Neural progenitor cell (in vitro differentiated cells): ENCODE measurements around the gene KCTD15. TPM values are rescaled to one million over a fixed set of nuclear protein-coding genes. Genes with fewer than 3 reads are reported as not detected.

Experiments used
- DNase-seq: peaks from one replicate; pipeline ENCODE4 v3.0.0-alpha.2; 2016; ENCODE audit warnings: low spot score
- H2AFZ ChIP-seq: fragments of 200-600 bp; sonication (generic); replicated peaks from 2 replicates; pipeline ENCODE4 v1.6.1; 2016; ENCODE audit warnings: antibody characterized with exemption
- H3F3A ChIP-seq: fragments of 200-600 bp; sonication (generic); 2 replicates; pipeline ENCODE4 v1.6.1; 2016; ENCODE audit warnings: antibody characterized with exemption, low read depth
- H3K27ac ChIP-seq: fragments of 200-600 bp; sonication (generic); 2 replicates; pipeline ENCODE4 v1.5.1; 2016; ENCODE audit warnings: mild to moderate bottlenecking
- H3K27me3 ChIP-seq: fragments of 200-600 bp; sonication (generic); 2 replicates; pipeline ENCODE4 v1.6.1; 2016; ENCODE audit warnings: mild to moderate bottlenecking, moderate library complexity
- H3K36me3 ChIP-seq: fragments of 200-600 bp; sonication (generic); 2 replicates; pipeline ENCODE4 v1.5.1; 2016
- H3K4me1 ChIP-seq: fragments of 200-600 bp; sonication (generic); 2 replicates; pipeline ENCODE4 v1.6.1; 2016; ENCODE audit warnings: mixed run types
- H3K4me2 ChIP-seq: fragments of 200-600 bp; sonication (generic); 2 replicates; pipeline ENCODE4 v1.6.1; 2016
- H3K4me3 ChIP-seq: fragments of 200-600 bp; sonication (generic); 2 replicates; pipeline ENCODE4 v1.5.1; 2016
- H3K79me2 ChIP-seq: fragments of 200-600 bp; sonication (generic); 2 replicates; pipeline ENCODE4 v1.6.1; 2016; ENCODE audit warnings: low read depth
- H3K9ac ChIP-seq: fragments of 200-600 bp; sonication (generic); 2 replicates; pipeline ENCODE4 v1.6.1; 2016
- H3K9me3 ChIP-seq: fragments of 200-600 bp; sonication (generic); 2 replicates; pipeline ENCODE4 v1.5.1; 2016; ENCODE audit warnings: low read depth
- H4K20me1 ChIP-seq: fragments of 200-600 bp; sonication (generic); 2 replicates; pipeline ENCODE4 v1.6.1; 2016; ENCODE audit warnings: low read depth
- H3K27ac Mint-ChIP-seq: 3 replicates; pipeline ENCODE4 v1.8.0; 2021; ENCODE audit warnings: mixed read lengths
- H3K27me3 Mint-ChIP-seq: 2 replicates; pipeline ENCODE4 v1.8.0; 2022; ENCODE audit warnings: low read depth, mild to moderate bottlenecking, inconsistent platforms, moderate library complexity, mixed read lengths; ENCODE audit not compliant: insufficient read depth
- H3K36me3 Mint-ChIP-seq: 3 replicates; pipeline ENCODE4 v1.8.0; 2021; ENCODE audit warnings: mixed read lengths
- H3K4me1 Mint-ChIP-seq: 3 replicates; pipeline ENCODE4 v1.8.0; 2021; ENCODE audit warnings: mixed read lengths
- H3K4me3 Mint-ChIP-seq: 3 replicates; pipeline ENCODE4 v1.8.0; 2021; ENCODE audit warnings: mild to moderate bottlenecking, moderate library complexity, mixed read lengths
- H3K9me3 Mint-ChIP-seq: 3 replicates; pipeline ENCODE4 v1.8.0; 2020; ENCODE audit warnings: mixed read lengths
- CTCF ChIP-seq: fragments of 200-600 bp; sonication (generic); IDR thresholded peaks from 2 replicates; pipeline ENCODE4 v1.5.1; 2017; ENCODE audit warnings: antibody characterized with exemption, mild to moderate bottlenecking
- EZH2 ChIP-seq: fragments of 200-600 bp; sonication (generic); IDR thresholded peaks from 2 replicates; pipeline ENCODE4 v1.6.1; 2017; ENCODE audit warnings: antibody characterized with exemption, mild to moderate bottlenecking, moderate library complexity
- EZH2phosphoT487 ChIP-seq: fragments of 200-600 bp; sonication (generic); IDR thresholded peaks from 2 replicates; pipeline ENCODE4 v1.6.1; 2017; ENCODE audit warnings: antibody characterized with exemption
- total RNA-seq: library from RNA; depleted of rRNA; stranded (reverse); fragments of >200 nt; gene quantifications from 2 replicates; pipeline ENCODE4 v1.2.3, GENCODE V29; 2015; ENCODE audit warnings: low replicate concordance

Gene KCTD15
- total RNA-seq, 1 donor from 2014 or later = 26.4 TPM

GRCh38 chr19:33798681-33799111 is 2.0 kb downstream of the KCTD15 start:
- Mint-ChIP-seq H3K9me3 (no peaks in the 10 kb centered on the region), H3K27ac (peak overlapping the region; percentile 93), H3K27me3 (peaks cover 6% of the 10 kb centered on the region), H3K36me3 (peaks cover 12% of the 10 kb centered on the region), H3K4me3 (peak overlapping the region; percentile 91), H3K4me1 (peaks cover 27% of the 10 kb centered on the region)
- peaks cover 53% of the 10 kb centered on the region for H3F3A ChIP-seq
- DNase-seq = peak; percentile 74
- TF ChIP-seq CTCF = no peak
- no peak for TF ChIP-seq EZH2phosphoT487
- TF ChIP-seq EZH2 = no peak
- H3K4me2 ChIP-seq = peak overlapping the region; percentile 90
- H3K27me3 ChIP-seq = no peaks in the 10 kb centered on the region
- H3K9me3 ChIP-seq = no peaks in the 10 kb centered on the region
- no peaks in the 10 kb centered on the region for H3K36me3 ChIP-seq
- H3K79me2 ChIP-seq = peaks cover 43% of the 10 kb centered on the region
- peak overlapping the region; percentile 34 for H2AFZ ChIP-seq
- no peak overlapping the region for H3K9ac ChIP-seq
- peaks cover 42% of the 10 kb centered on the region for H4K20me1 ChIP-seq
- peaks cover 20% of the 10 kb centered on the region for H3K4me1 ChIP-seq
- H3K4me3 ChIP-seq = peak overlapping the region; percentile 93
- peak overlapping the region; percentile 68 for H3K27ac ChIP-seq

GRCh38 chr19:33799476-33799875 is 2.8 kb downstream of the KCTD15 start:
- Mint-ChIP-seq H3K9me3 (no peaks in the 10 kb centered on the region), H3K27ac (no peak overlapping the region), H3K36me3 (peaks cover 14% of the 10 kb centered on the region), H3K27me3 (peaks cover 6% of the 10 kb centered on the region), H3K4me1 (peaks cover 21% of the 10 kb centered on the region), H3K4me3 (peak overlapping the region; percentile 91)
- Histone ChIP-seq H3K27ac (no peak overlapping the region), H2AFZ (no peak overlapping the region), H3K36me3 (no peaks in the 10 kb centered on the region), H3K4me1 (peaks cover 14% of the 10 kb centered on the region), H3K27me3 (no peaks in the 10 kb centered on the region), H3K4me2 (peak overlapping the region; percentile 90), H4K20me1 (peaks cover 50% of the 10 kb centered on the region), H3K79me2 (peaks cover 50% of the 10 kb centered on the region), H3F3A (peaks cover 46% of the 10 kb centered on the region), H3K9me3 (no peaks in the 10 kb centered on the region), H3K9ac (no peak overlapping the region), H3K4me3 (peak overlapping the region; percentile 93)
- DNase-seq = no peak
- TF ChIP-seq CTCF = no peak
- TF ChIP-seq EZH2 = no peak
- no peak for TF ChIP-seq EZH2phosphoT487

GRCh38 chr19:33800012-33800680 is 3.5 kb downstream of the KCTD15 start:
- H3K9me3 Mint-ChIP-seq = no peaks in the 10 kb centered on the region
- no peak overlapping the region for H3K27ac ChIP-seq
- peaks cover 57% of the 10 kb centered on the region for H4K20me1 ChIP-seq
- no peaks in the 10 kb centered on the region for H3K9me3 ChIP-seq
- DNase-seq = no peak
- no peak overlapping the region for H3K27ac Mint-ChIP-seq
- no peak overlapping the region for H3K4me3 ChIP-seq
- peaks cover 8% of the 10 kb centered on the region for H3K4me1 ChIP-seq
- no peak overlapping the region for H2AFZ ChIP-seq
- no peaks in the 10 kb centered on the region for H3K36me3 ChIP-seq
- no peaks in the 10 kb centered on the region for H3K27me3 ChIP-seq
- peaks cover 54% of the 10 kb centered on the region for H3K79me2 ChIP-seq
- peaks cover 19% of the 10 kb centered on the region for H3K36me3 Mint-ChIP-seq
- H3K4me1 Mint-ChIP-seq = peaks cover 18% of the 10 kb centered on the region
- H3K9ac ChIP-seq = no peak overlapping the region
- peaks cover 40% of the 10 kb centered on the region for H3F3A ChIP-seq
- H3K4me2 ChIP-seq = peak overlapping the region; percentile 90
- H3K4me3 Mint-ChIP-seq = peak overlapping the region; percentile 91
- peaks cover 6% of the 10 kb centered on the region for H3K27me3 Mint-ChIP-seq
- TF ChIP-seq EZH2phosphoT487 = no peak
- no peak for TF ChIP-seq CTCF
- no peak for TF ChIP-seq EZH2
